Esophagus squamous epithelium (tissue), 5 donors: ENCODE data around the gene PLEKHA8. TPM values are rescaled to one million over a fixed set of nuclear protein-coding genes. Genes with fewer than 3 reads are reported as not detected.

ENCODE experiments used
- DNase-seq: peaks from one replicate; lab custom pipeline; 2025; lab: John Stamatoyannopoulos, UW
- H3K27ac ChIP-seq, 4 donors: fragments of 200-600 bp; sonication (generic); one replicate each; pipeline ENCODE4 v1.5.1; 2016 to 2019; ENCODE audit warnings: mild to moderate bottlenecking in 1 of 4
- H3K27me3 ChIP-seq, 4 donors: fragments of 200-600 bp; sonication (generic); 1 replicate in 3 of 4; 2 replicates in 1 of 4; pipeline versions ENCODE4 v1.5.1 to v1.6.0; 2017 to 2021; ENCODE audit warnings: antibody characterized with exemption in 1 of 4
- H3K36me3 ChIP-seq, 3 donors: fragments of 200-600 bp; sonication (generic); one replicate each; pipeline ENCODE4 v1.5.1; 2016 to 2019
- H3K4me1 ChIP-seq, 3 donors: fragments of 200-600 bp; sonication (generic); one replicate each; pipeline ENCODE4 v1.5.1; 2017 to 2019
- H3K4me3 ChIP-seq, 4 donors: fragments of 200-600 bp; sonication (generic); 1 replicate in 3 of 4; 2 replicates in 1 of 4; pipeline ENCODE4 v1.5.1; 2016 to 2019; ENCODE audit warnings: mild to moderate bottlenecking in 2 of 4, moderate library complexity in 1 of 4
- H3K9me3 ChIP-seq, 3 donors: fragments of 200-600 bp; sonication (generic); one replicate each; pipeline ENCODE4 v1.5.1; 2016 to 2019
- POLR2A ChIP-seq, 4 donors: fragments of 450-650 bp; IDR thresholded peaks; one replicate each; pipeline ENCODE4 v1.6.1; 2017; ENCODE audit warnings: antibody characterized with exemption in 4 of 4, mild to moderate bottlenecking in 4 of 4, moderate library complexity in 3 of 4
- WGBS, 2 donors: methylation state at CpG; one replicate each; pipeline ENCODE4 v1.1.5; 2018; 5-methylcytosine and 5-hydroxymethylcytosine counted together
- intact Hi-C: fragments of 100-400 bp; cut with DNase I; formaldehyde crosslinking; loops from one replicate; pipeline ENCODE4 v1.15.0; 2022
- total RNA-seq, 4 donors: library from RNA; depleted of rRNA; stranded (reverse); fragments of >200 nt; gene quantifications; one replicate each; pipeline ENCODE4 v1.1.0, GENCODE V29; 2016
- TF ChIP-seq, protein P1 (sequence below), 6 experiments: fragments of 450-650 bp in 4 of 6; fragments of 200-600 bp in 2 of 6; sonication (generic) in 2 of 6; IDR thresholded peaks; one replicate each; pipeline ENCODE4 v1.5.1; 2016 to 2019; ENCODE audit warnings: antibody characterized with exemption in 6 of 6, mild to moderate bottlenecking in 4 of 6, moderate library complexity in 4 of 6
- donor health status: DM: yes; HTN: yes; CAD: no.

Gene PLEKHA8
- total RNA-seq, 4 donors from 2014 or later: 5.1 to 10.5 (median 5.9) TPM

- Histone ChIP-seq H3K4me3 (no peak overlapping the region), H3K9me3 (no peaks in the 10 kb centered on the region), H3K36me3 (peaks cover 0 to 19% (median 0%) of the 10 kb centered on the region in 3 donors), H3K4me1 (peaks cover 0 to 5% (median 0%) of the 10 kb centered on the region in 3 donors), H3K27me3 (no peaks in the 10 kb centered on the region), H3K27ac (no peak overlapping the region)
- DNase-seq: no peak
- intact Hi-C loops: no loop called here
- TF ChIP-seq, protein P1, sequence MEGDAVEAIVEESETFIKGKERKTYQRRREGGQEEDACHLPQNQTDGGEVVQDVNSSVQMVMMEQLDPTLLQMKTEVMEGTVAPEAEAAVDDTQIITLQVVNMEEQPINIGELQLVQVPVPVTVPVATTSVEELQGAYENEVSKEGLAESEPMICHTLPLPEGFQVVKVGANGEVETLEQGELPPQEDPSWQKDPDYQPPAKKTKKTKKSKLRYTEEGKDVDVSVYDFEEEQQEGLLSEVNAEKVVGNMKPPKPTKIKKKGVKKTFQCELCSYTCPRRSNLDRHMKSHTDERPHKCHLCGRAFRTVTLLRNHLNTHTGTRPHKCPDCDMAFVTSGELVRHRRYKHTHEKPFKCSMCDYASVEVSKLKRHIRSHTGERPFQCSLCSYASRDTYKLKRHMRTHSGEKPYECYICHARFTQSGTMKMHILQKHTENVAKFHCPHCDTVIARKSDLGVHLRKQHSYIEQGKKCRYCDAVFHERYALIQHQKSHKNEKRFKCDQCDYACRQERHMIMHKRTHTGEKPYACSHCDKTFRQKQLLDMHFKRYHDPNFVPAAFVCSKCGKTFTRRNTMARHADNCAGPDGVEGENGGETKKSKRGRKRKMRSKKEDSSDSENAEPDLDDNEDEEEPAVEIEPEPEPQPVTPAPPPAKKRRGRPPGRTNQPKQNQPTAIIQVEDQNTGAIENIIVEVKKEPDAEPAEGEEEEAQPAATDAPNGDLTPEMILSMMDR (IDR thresholded peaks at IDR 0.05): no peak
- TF ChIP-seq POLR2A (IDR thresholded peaks at IDR 0.05): no peak
- 93 to 97% methylated on average over 1 of the region's 1 CpG for whole genome bisulfite sequencing, 2 donors
These were observed 44.5 kb downstream of the PLEKHA8 start for GRCh38 chr7:30072735-30073134.

GRCh38 chr7:30074422-30075030 lies 46.3 kb downstream of the PLEKHA8 start:
- DNase-seq: no peak
- Histone ChIP-seq H3K4me3 (no peak overlapping the region), H3K27me3 (no peaks in the 10 kb centered on the region), H3K4me1 (no peaks in the 10 kb centered on the region), H3K36me3 (peaks cover 0 to 33% (median 0%) of the 10 kb centered on the region in 3 donors), H3K27ac (no peak overlapping the region), H3K9me3 (no peaks in the 10 kb centered on the region)
- 33 to 41% methylated on average over 1 of the region's 1 CpG for WGBS, 2 donors
- intact Hi-C loops: no loop called here
- TF ChIP-seq, protein P1 (IDR thresholded peaks at IDR 0.05): peak in 5 of 6 experiments; percentile 13 to 54 (median 36)
- TF ChIP-seq POLR2A (IDR thresholded peaks at IDR 0.05): no peak

- H3K4me1 ChIP-seq: no peaks in the 10 kb centered on the region
- H3K9me3 ChIP-seq: no peaks in the 10 kb centered on the region
- TF ChIP-seq POLR2A (IDR thresholded peaks at IDR 0.05): no peak
- TF ChIP-seq, protein P1 (IDR thresholded peaks at IDR 0.05): no peak
- WGBS, 2 donors: 88 to 96% methylated on average over 1 of the region's 1 CpG
- intact Hi-C loops: no loop called here
- peaks cover 0 to 44% (median 0%) of the 10 kb centered on the region in 3 donors for H3K36me3 ChIP-seq
- no peak overlapping the region for H3K4me3 ChIP-seq
- H3K27ac ChIP-seq: no peak overlapping the region
- no peak for DNase-seq
- H3K27me3 ChIP-seq: no peaks in the 10 kb centered on the region
These were observed 48.2 kb downstream of the PLEKHA8 start for GRCh38 chr7:30076411-30076810.

DNA sequence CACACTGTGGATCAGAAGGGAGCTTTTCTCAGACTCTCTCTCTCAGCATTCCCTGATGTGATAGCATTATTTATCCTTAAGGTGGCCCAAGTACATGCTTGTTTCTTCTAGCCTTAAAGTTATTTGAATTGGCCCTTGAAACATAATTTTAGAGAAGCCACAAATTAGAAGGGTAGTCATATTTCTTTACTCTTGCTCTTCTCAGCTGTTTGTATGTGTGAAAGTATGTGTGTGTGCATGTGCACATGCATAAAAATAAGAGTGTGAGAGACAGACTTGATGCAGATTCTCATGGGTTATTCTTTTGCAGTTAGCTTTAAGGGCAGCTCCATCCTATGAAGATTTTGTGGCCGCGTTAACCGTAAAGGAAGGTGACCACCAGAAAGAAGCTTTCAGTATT lies 50.1 kb downstream of the PLEKHA8 start:
- intact Hi-C loops: no loop called here
- no peaks in the 10 kb centered on the region for H3K9me3 ChIP-seq
- no peaks in the 10 kb centered on the region for H3K27me3 ChIP-seq
- 90 to 95% methylated on average over 3 of the region's 3 CpGs for WGBS, 2 donors
- H3K27ac ChIP-seq: no peak overlapping the region
- DNase-seq: no peak
- TF ChIP-seq POLR2A (IDR thresholded peaks at IDR 0.05): no peak
- TF ChIP-seq, protein P1 (IDR thresholded peaks at IDR 0.05): no peak
- H3K4me3 ChIP-seq: no peak overlapping the region
- H3K4me1 ChIP-seq: no peaks in the 10 kb centered on the region
- H3K36me3 ChIP-seq: peaks cover 0 to 38% (median 0%) of the 10 kb centered on the region in 3 donors

DNA sequence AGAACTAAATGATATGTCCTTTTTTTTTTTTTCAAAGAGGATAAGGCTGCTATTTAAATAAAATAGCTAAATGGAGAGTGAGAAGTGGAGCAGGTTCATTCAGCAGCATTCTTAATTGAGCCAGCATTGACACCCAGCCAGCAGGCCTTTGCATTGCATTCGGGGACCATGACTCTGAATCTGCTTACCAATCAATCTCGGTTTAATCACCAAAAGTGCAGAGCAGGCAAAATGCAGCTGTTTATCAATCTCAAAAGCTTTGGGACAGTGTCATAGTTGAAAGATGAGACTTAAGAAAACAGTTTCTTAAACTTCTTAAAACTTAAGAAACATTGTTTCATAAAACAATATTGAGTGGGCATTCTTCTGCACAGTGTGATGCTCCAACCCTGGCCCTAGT lies 51.7 kb downstream of the PLEKHA8 start:
- TF ChIP-seq, protein P1 (IDR thresholded peaks at IDR 0.05): no peak
- no peak for TF ChIP-seq POLR2A (IDR thresholded peaks at IDR 0.05)
- Histone ChIP-seq H3K36me3 (peaks cover 0 to 35% (median 0%) of the 10 kb centered on the region in 3 donors), H3K4me3 (no peak overlapping the region), H3K27ac (no peak overlapping the region), H3K4me1 (no peaks in the 10 kb centered on the region), H3K9me3 (no peaks in the 10 kb centered on the region), H3K27me3 (no peaks in the 10 kb centered on the region)
- no peak for DNase-seq
- intact Hi-C loops: no loop called here
- 96 to 100% methylated on average over 2 of the region's 2 CpGs for WGBS, 2 donors
